ENCODE data around the gene MNT.

MNT gene

GRCh38 chr17:2396568-2397246 lies 4.2 kb downstream of the MNT start:
- in situ Hi-C loops (cut with MboI; ENCODE audit: low sequenced_read_pairs) = no loop called here

- in situ Hi-C loops (cut with MboI; ENCODE audit: low sequenced_read_pairs) = no loop called here
Measured at GRCh38 chr17:2396192-2396567, 4.7 kb downstream of the MNT start.

DNA sequence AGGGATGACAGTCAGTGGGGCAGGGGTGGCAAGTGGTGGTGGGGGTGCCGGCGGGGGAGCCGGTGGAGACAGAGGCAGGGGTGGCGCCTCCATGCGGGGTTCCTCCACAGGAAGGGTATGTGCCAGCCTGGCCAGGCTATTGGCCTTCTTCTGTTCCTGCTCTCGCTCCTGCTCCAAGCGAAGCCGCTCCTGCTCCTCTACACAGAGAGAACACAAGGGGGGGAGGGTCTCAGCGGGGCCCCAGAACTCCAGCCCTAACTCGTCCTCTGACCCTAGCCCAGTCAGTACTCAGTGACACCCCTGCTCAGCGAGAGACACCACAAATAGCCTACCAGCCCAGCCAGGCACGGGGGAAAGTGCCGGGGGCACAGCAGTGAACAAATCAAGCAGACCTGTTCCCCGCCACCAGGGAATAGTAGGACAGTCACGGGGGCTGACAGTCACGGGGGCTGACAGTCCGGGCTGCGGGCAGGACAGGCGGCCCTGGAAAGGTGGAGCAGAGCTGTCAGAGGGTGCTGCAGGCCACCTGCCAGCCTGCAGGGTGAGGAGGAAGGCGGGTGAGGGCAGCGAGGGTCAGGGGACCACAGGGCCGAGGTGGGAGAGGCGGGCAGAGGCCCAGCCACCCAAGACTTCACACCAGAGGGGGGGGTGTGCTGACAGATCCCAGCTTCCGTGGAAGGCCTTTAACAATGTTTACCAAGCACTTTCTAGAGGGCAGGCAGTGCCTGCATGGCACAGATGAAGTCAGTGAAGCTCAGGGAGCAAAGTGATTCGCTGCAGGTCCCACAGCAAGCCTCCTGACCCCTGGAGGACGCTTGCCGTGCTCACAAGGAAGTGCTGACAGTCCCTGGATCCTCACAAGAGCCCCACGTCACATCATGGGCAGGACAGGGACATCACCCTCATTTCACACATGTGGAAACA lies 5.3 kb downstream of the MNT start:
- in situ Hi-C loops (cut with MboI; ENCODE audit: low sequenced_read_pairs) = no loop called here

- in situ Hi-C loops (cut with MboI; ENCODE audit: low sequenced_read_pairs) = no loop called here
Measured at GRCh38 chr17:2394775-2395201, 6.1 kb downstream of the MNT start.

DNA sequence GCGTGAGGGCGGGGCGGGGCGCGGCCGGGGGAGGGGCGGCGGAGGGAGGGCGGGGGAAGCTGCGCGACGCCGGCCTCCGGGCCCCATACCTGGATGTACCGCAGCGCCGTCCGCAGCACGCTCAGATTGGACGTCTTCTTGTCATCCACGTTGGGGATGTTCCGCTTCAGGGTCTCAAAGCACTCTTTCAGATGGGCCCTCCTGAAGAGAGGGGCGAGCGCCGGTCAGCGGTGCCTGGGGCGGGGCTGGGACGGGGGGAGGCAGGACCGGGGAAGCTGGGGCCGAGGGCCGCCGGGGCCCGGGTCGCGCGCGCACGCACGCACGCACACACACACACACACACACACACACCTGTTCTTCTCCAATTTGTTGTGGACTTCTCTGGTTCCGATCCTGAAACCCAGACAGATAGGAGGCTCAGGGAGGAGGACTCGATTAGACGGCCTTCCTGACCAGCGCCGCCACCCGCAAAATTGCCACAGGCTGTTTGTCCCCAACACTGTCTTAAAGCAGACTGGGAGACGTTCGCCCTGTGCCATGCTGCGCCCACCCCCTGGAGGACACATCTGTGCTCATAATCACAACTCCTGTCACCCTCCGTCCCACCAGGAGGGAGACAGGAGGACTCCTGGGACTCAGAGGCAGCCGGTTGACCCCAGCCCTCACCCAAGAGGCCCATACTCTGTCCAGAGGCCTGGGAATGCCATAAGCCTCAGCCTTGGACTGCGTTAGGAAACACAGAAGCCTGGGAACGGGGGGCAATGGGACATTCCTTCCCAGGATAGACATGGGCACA lies 6.7 kb downstream of the MNT start:
- in situ Hi-C loops (cut with MboI; ENCODE audit: low sequenced_read_pairs) = no loop called here

DNA sequence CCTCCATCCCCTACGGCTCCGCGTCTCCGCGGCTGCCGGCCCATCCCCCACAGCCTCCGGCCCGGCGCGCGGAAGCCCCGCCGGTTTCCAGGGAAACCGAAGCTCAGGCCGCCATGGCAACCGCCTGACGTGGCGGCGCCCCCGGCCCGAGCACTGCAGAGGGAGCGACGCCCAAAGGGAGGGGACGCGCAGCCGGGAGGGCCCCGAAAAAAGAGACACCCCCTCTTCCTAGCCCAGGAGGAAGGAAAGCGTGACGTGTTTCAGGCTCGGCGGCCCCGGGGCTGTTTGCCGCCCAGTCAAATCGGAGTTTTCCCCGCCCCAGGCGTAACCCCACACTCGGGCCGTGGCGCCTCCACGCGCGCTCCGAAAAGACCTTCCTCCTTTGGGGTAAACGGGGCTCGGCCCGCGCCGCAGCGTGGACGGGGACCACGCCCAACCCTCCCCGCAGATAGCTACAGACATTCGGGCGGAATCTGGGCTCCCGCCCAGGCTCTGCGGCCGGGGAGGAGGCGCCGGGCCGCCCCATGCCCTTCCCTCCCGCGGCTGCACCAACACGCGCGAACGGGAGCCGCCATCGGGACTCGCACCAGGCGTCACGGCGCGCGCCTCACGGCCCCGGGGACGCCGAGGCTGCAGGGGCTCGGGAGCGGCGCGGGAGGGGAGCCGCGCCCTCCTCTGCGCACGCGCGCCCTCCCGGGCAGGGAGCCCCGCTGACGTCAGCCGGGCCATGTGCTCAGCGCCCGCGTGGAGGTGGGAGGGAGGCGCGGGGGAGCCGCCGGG lies 7.5 kb downstream of the MNT start:
- in situ Hi-C loops (cut with MboI; ENCODE audit: low sequenced_read_pairs) = no loop called here

- in situ Hi-C loops (cut with MboI; ENCODE audit: low sequenced_read_pairs) = no loop called here
Measured at GRCh38 chr17:2392252-2393173, 8.3 kb downstream of the MNT start.

GRCh38 chr17:2391597-2392251 lies 9.1 kb downstream of the MNT start:
- in situ Hi-C loops (cut with MboI; ENCODE audit: low sequenced_read_pairs) = no loop called here

GRCh38 chr17:2390199-2390836 lies 10.5 kb downstream of the MNT start:
- in situ Hi-C loops (cut with MboI; ENCODE audit: low sequenced_read_pairs) = no loop called here

DNA sequence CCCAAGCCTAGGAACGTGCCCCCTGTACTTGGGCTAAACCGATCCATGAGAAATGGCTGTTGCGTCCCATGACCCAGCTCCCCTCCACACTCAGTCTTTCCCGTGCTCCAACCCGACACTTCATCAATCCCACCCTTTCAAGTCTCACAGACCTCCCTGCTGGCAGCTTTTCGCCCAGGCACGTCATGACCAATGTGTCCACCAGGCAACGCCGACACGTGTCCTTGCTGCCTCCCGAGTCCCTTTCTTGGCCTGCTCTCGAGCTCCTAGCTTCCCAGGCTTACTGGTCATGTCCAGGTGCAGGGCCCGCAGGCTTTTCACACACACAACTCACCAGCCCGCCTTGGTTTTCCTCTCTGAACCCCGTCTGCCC lies 12.2 kb downstream of the MNT start:
- in situ Hi-C loops (cut with MboI; ENCODE audit: low sequenced_read_pairs) = no loop called here

DNA sequence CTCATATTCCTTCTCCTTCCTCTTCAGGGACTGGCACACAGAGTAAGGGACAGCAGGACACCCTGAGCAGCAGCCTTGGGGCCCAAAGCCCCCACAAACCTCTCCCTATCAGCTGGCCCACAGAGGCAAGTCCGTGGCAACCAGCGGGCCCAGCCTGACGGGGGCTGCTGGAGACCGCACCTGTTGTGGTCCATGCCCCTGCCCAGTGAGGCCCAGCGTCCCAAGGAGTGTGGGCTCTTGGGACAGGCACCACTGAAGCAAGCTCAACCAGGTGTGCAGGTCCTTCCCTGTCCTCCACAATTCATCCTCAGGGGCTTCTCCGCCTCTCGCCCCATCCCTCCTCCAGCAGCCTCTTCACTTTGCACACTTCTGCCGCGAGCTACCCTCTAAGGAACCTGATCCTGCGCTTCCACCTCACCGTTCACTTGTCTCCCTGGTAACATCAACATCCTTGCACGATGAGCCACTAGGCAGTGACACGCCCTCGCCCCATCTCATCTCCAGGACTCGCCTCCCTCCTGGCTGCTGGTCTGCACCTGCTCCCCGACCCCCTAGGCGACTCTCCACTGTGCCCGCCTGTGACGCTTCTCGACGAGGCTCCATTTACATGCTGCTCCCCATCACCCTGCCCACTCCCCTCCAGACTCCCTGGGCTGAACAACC lies 12.7 kb downstream of the MNT start:
- in situ Hi-C loops (cut with MboI; ENCODE audit: low sequenced_read_pairs) = no loop called here

- in situ Hi-C loops (cut with MboI; ENCODE audit: low sequenced_read_pairs) = no loop called here
Measured at GRCh38 chr17:2387086-2388019, 13.5 kb downstream of the MNT start.

- in situ Hi-C loops (cut with MboI; ENCODE audit: low sequenced_read_pairs) = no loop called here
Measured at GRCh38 chr17:2386400-2387085, 14.3 kb downstream of the MNT start.

- in situ Hi-C loops (cut with MboI; ENCODE audit: low sequenced_read_pairs) = no loop called here
Measured at GRCh38 chr17:2385240-2386210, 15.3 kb downstream of the MNT start.

DNA sequence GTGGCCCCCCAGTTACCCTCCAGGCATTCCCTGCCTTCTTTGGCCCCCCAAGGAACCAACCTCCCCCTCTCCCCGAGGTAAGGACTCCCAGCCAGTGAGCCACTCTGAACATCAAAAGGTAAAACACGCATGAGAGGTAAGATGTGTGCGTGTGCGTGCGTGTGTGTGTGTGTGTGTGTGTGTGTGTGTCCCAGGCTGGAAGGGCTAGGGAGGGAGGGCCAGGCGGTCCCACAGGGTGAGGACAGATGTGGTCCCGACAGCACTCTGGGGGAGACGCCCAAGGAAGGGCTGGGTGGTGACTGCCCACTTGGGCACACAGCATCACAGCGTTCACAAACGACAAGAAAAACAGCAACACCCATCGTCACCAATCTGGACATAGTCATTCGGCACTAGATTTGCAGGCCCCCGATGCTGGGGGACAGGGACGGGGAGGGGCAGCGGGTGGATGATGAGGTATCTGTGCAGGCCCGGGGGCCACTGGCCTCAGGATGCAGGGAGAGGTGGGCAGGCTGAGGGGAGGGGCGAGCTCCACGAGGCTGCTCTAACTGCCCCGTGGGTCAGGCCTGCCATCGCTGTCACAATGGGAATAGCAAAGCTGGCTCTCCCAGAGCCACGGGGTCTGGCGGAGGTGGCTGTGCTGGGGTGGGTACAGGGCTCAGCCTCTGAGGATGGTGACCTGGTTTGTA lies 16.3 kb downstream of the MNT start:
- in situ Hi-C loops (cut with MboI; ENCODE audit: low sequenced_read_pairs) = no loop called here

Data from hTERT RPE-1 (cell line).